A549 (cell line): Measurements from ENCODE around the gene ITGB8. TPM values are rescaled to one million over a fixed set of nuclear protein-coding genes. Genes with fewer than 3 reads are reported as not detected.

ENCODE experiments used
- ATAC-seq, 2 experiments: fragments of 200-7000 bp in 1 of 2; fragments of >200 bp in 1 of 2; cut with Nextera tagmentation in 1 of 2; cut with Tn5 transposase in 1 of 2; 3 replicates each; pipeline versions ENCODE4 v1.8.0 to v1.9.1; 2018 to 2020; ENCODE audit warnings: mild to moderate bottlenecking in 1 of 2, moderate library complexity in 1 of 2
- CTCF ChIA-PET: fragments of 300-600 bp; sonication (Branson Sonifier 250); formaldehyde crosslinking; extraction: SDS; loops from one replicate; lab custom pipeline; 2021; ENCODE audit warnings: antibody characterized with exemption, inconsistent platforms; lab: Yijun Ruan, JAX
- POLR2A ChIA-PET: fragments of 350-600 bp; formaldehyde crosslinking; extraction: SDS; loops from one replicate; lab custom pipeline; 2021; ENCODE audit warnings: antibody characterized with exemption, inconsistent platforms; lab: Yijun Ruan, JAX
- DNase-seq, 2 experiments: peaks; one replicate each; pipeline versions ENCODE4 v3.0.0 to v3.0.0-alpha.2; 2011 to 2016; ENCODE audit warnings: low read depth in 1 of 2, low spot score in 1 of 2
- FAIRE-seq: peaks from 2 replicates; lab custom pipeline; 2011; peaks lifted over from hg19 to GRCh38; lab: Jason Lieb, UNC
- H3K27ac ChIP-seq, 2 experiments: fragments of >200 bp; sonication (Bioruptor Twin); formaldehyde crosslinking; 3 replicates each; pipeline ENCODE4 v1.5.1; 2016 to 2017
- H3K4me1 ChIP-seq: fragments of >200 bp; sonication (Bioruptor Twin); formaldehyde crosslinking; 3 replicates; pipeline ENCODE4 v1.6.1; 2016
- H3K4me2 ChIP-seq: fragments of >200 bp; sonication (Bioruptor Twin); formaldehyde crosslinking; 3 replicates; pipeline ENCODE4 v1.6.1; 2016
- H3K4me3 ChIP-seq: fragments of >200 bp; sonication (Bioruptor Twin); formaldehyde crosslinking; 3 replicates; pipeline ENCODE4 v1.5.1; 2016
- H3K9me3 ChIP-seq: fragments of >200 bp; sonication (Bioruptor Twin); formaldehyde crosslinking; 3 replicates; pipeline ENCODE4 v1.6.1; 2016
- CBX8 ChIP-seq: fragments of 200-600 bp; sonication (generic); IDR thresholded peaks from 2 replicates; pipeline ENCODE4 v1.6.1; 2016
- CEBPB ChIP-seq, 2 experiments: fragments of >200 bp in 1 of 2; sonication (Bioruptor Twin) in 1 of 2; formaldehyde crosslinking in 1 of 2; IDR thresholded peaks; 2 replicates each; pipeline ENCODE4 v1.6.1; 2012 to 2016
- CHD2 ChIP-seq: fragments of 150-350 bp; IDR thresholded peaks from 2 replicates; pipeline ENCODE4 v1.6.1; 2014; ENCODE audit warnings: low read length; ENCODE audit not compliant: partially characterized antibody
- CHD4 ChIP-seq: fragments of 200-600 bp; sonication (generic); IDR thresholded peaks from 2 replicates; pipeline ENCODE4 v1.6.1; 2016; ENCODE audit warnings: antibody characterized with exemption, mild to moderate bottlenecking, borderline replicate concordance
- ESRRA ChIP-seq: fragments of 150-350 bp; IDR thresholded peaks from 2 replicates; pipeline ENCODE4 v1.6.1; 2014; ENCODE audit warnings: mild to moderate bottlenecking, low read length, borderline replicate concordance
- GATA3 ChIP-seq: IDR thresholded peaks from 2 replicates; pipeline ENCODE4 v1.6.1; 2012; ENCODE audit warnings: borderline replicate concordance
- HDAC2 ChIP-seq: fragments of 200-600 bp; sonication (generic); IDR thresholded peaks from 2 replicates; pipeline ENCODE4 v1.6.1; 2016
- HOXB13 ChIP-seq: fragments of 250-450 bp; sonication (Bioruptor Pico); IDR thresholded peaks from 2 replicates; pipeline ENCODE4 v1.5.0; 2020; ENCODE audit warnings: low read depth, mild to moderate bottlenecking, moderate library complexity
- MAFK ChIP-seq: fragments of 450-650 bp; IDR thresholded peaks from 2 replicates; pipeline ENCODE4 v1.6.1; 2014; ENCODE audit not compliant: partially characterized antibody
- MYC ChIP-seq: IDR thresholded peaks from 2 replicates; pipeline ENCODE4 v1.6.1; 2012; ENCODE audit warnings: mild to moderate bottlenecking, inconsistent platforms, low read length, improper control_type of control experiment, borderline replicate concordance
- NFE2L2 ChIP-seq: fragments of 150-350 bp; conservative IDR thresholded peaks from 2 replicates; pipeline ENCODE4 v1.6.1; 2014; ENCODE audit warnings: low read length
- NPAS2 ChIP-seq: fragments of 250-450 bp; sonication (Bioruptor Pico); IDR thresholded peaks from 2 replicates; pipeline ENCODE4 v1.8.0; 2022; ENCODE audit warnings: mild to moderate bottlenecking, moderate library complexity, borderline replicate concordance
- NR3C1 ChIP-seq: fragments of >200 bp; sonication (Bioruptor Twin); formaldehyde crosslinking; IDR thresholded peaks from 3 replicates; pipeline ENCODE4 v1.6.1; 2017
- PBX3 ChIP-seq: IDR thresholded peaks from 2 replicates; pipeline ENCODE4 v1.6.1; 2012
- RAD21 ChIP-seq, 2 experiments: fragments of >200 bp in 1 of 2; sonication (Bioruptor Twin) in 1 of 2; formaldehyde crosslinking in 1 of 2; IDR thresholded peaks in 1 of 2; conservative IDR thresholded peaks in 1 of 2; 2 replicates in 1 of 2; 3 replicates in 1 of 2; pipeline ENCODE4 v1.6.1; 2012 to 2018; ENCODE audit warnings: inconsistent platforms in 1 of 2
- SREBF2 ChIP-seq: fragments of 450-650 bp; IDR thresholded peaks from 2 replicates; pipeline ENCODE4 v1.6.1; 2014; ENCODE audit warnings: mild to moderate bottlenecking, moderate library complexity
- ZSCAN20 ChIP-seq: fragments of 250-450 bp; sonication (Bioruptor Pico); IDR thresholded peaks from 2 replicates; pipeline ENCODE4 v1.8.0; 2022; ENCODE audit warnings: mild to moderate bottlenecking, moderate library complexity
- WGBS: methylation state at CpG from one replicate; pipeline ENCODE4 v1.1.6; 2017; ENCODE audit errors: missing lambda C conversion rate; 5-methylcytosine and 5-hydroxymethylcytosine counted together
- polyA plus RNA-seq, 4 experiments: library from polyadenylated mRNA; depleted of rRNA in 3 of 4; stranded (reverse); fragments of >200 nt; fragmentation: RNase III in 1 of 4; extraction: RNeasy Plus Mini Kit Qiagen cat#74134 plus additional on column Dnase treatment in 1 of 4; gene quantifications; 2 replicates in 3 of 4; 3 replicates in 1 of 4; pipeline ENCODE4 v1.2.3, GENCODE V29; 2011 to 2017
- TF ChIP-seq, protein P1 (sequence below): fragments of >200 bp; sonication (Bioruptor Twin); formaldehyde crosslinking; IDR thresholded peaks from 2 replicates; pipeline ENCODE4 v1.6.1; 2016
- TF ChIP-seq, protein P2 (sequence below): fragments of 150-350 bp; IDR thresholded peaks from 2 replicates; pipeline ENCODE4 v1.6.1; 2014; ENCODE audit warnings: low read depth, mild to moderate bottlenecking, low read length

The ITGB8 gene
- polyA plus RNA-seq, 2 of the 4 experiments (the other 2 are of a cell fraction) = 0.39 to 0.67 TPM

DNA sequence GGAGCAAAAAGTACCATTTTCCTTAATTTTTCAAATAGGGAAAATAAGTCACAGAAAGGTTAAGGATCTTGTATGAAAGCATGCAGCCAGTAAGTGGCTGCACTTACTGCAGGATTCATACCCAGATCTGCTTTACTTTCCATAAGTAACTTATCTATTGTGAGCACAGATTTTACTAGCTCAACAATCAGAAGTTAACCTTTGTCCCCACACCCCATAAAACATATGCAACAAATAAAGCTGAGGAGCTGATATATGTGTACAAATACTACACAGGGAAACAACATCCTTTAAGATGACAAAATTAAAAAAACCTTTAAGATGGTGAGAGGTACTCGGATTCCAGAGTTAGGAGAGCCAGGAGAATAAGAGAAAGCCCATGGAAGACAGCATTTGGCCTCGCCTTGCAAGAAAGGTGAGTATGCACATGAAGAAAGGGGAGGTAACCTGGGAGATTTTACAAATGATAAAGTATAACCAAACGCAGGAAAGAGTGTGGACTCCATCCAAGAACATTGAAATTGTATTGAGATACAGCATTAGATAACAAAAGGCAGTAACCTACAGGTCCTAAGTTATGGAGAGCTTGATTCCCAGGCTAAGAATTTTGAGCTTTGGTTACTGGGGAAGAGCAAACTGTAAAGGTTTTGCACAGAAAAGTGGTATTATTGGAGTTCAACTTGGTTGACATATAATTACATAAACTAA, 87.1 kb downstream of the ITGB8 start:
- no peak overlapping the region for H3K4me3 ChIP-seq
- no peak for TF ChIP-seq CEBPB (IDR thresholded peaks at IDR 0.05)
- TF ChIP-seq ESRRA = no peak
- TF ChIP-seq PBX3 = no peak
- no peak for TF ChIP-seq HDAC2
- no peak for TF ChIP-seq CHD2
- TF ChIP-seq, all 56 proteins: peak for 0
- DNase-seq (no peak), FAIRE-seq (no peak), ATAC-seq (no peak)
- H3K4me1 ChIP-seq = no peaks in the 10 kb centered on the region
- WGBS = 29% methylated on average over 3 of the region's 3 CpGs
- no peak overlapping the region for H3K4me2 ChIP-seq
- POLR2A ChIA-PET = no interaction called here
- CTCF ChIA-PET = no interaction called here
- H3K9me3 ChIP-seq = no peaks in the 10 kb centered on the region
- no peak overlapping the region for H3K27ac ChIP-seq

DNA sequence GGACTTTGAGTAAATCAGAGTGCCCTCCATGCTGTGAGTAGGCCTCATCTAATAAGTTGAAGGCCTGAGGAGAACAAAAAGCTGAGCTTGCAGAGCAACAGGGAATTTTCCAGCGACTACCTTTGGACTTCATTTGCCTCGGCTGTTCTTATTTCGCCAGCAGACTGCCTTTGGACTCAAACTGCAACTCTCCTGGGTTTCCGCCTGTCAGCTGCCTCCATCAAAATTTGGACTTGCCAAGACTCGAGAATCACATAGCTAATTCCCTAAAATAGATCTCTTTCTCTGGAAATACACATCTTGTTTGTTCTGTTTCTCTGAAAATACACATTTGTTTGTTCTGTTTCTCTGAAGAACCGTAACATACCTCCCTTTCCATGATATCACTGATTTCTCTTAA, 93.8 kb downstream of the ITGB8 start:
- DNase-seq (no peak), FAIRE-seq (no peak), ATAC-seq (no peak)
- H3K4me1 ChIP-seq = no peaks in the 10 kb centered on the region
- no peak for TF ChIP-seq ZSCAN20 (CRISPR knock-in tag)
- ChIA-PET CTCF (no interaction called here), POLR2A (no interaction called here)
- H3K4me3 ChIP-seq = no peak overlapping the region
- H3K27ac ChIP-seq = no peak overlapping the region
- no peaks in the 10 kb centered on the region for H3K9me3 ChIP-seq
- WGBS = 67% methylated on average over 6 of the region's 6 CpGs
- H3K4me2 ChIP-seq = no peak overlapping the region

- H3K9me3 ChIP-seq = no peaks in the 10 kb centered on the region
- no peak overlapping the region for H3K4me2 ChIP-seq
- no peak for TF ChIP-seq MYC
- TF ChIP-seq, protein P1, sequence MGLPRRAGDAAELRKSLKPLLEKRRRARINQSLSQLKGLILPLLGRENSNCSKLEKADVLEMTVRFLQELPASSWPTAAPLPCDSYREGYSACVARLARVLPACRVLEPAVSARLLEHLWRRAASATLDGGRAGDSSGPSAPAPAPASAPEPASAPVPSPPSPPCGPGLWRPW = no peak
- no peak for TF ChIP-seq HOXB13 (CRISPR knock-in tag)
- TF ChIP-seq SREBF2 = no peak
- TF ChIP-seq, protein P2, sequence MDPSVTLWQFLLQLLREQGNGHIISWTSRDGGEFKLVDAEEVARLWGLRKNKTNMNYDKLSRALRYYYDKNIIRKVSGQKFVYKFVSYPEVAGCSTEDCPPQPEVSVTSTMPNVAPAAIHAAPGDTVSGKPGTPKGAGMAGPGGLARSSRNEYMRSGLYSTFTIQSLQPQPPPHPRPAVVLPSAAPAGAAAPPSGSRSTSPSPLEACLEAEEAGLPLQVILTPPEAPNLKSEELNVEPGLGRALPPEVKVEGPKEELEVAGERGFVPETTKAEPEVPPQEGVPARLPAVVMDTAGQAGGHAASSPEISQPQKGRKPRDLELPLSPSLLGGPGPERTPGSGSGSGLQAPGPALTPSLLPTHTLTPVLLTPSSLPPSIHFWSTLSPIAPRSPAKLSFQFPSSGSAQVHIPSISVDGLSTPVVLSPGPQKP = no peak
- no peak for TF ChIP-seq PBX3
- no peak for TF ChIP-seq MAFK
- TF ChIP-seq NR3C1 = no peak
- TF ChIP-seq CBX8 = no peak
- no peak for TF ChIP-seq NPAS2
- TF ChIP-seq, all 56 proteins: peak for 0
- ATAC-seq (no peak), DNase-seq (no peak), FAIRE-seq (no peak)
- Histone ChIP-seq H3K4me3 (no peak overlapping the region), H3K4me1 (no peaks in the 10 kb centered on the region), H3K27ac (no peak overlapping the region)
- ChIA-PET CTCF (interaction anchor here (0.8 kb wide), 1 partner anchor 12 kb away, joined by 3 read pairs; no protein-coding TSS in a partner anchor), POLR2A (no interaction called here)
- 37% methylated on average over 3 of the region's 3 CpGs for WGBS
Observed at GRCh38 chr7:20430664-20431063, 100.0 kb downstream of the ITGB8 start.

DNA sequence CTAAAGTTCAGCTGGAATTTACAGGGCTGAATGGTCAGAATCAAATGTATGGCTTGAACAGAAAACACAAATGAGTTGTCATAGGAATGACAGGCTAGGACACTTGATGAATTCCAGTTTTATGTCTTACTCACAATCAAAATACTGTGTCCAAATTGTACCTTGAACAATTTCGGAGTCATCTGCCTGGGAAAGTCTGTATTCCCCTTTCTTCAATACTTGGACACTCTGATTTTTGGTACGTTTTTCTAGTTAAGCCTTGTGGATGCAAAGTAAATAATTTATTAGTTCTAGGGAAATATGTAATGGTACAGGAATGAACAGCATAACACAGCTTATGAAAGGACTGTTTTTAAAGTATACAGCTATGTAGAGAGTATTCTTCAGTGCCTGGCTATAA, 100.4 kb downstream of the ITGB8 start:
- POLR2A ChIA-PET = no interaction called here
- H3K27ac ChIP-seq = no peak overlapping the region
- DNase-seq = no peak
- ATAC-seq = no peak
- CTCF ChIA-PET = no interaction called here
- H3K4me3 ChIP-seq = no peak overlapping the region
- FAIRE-seq = no peak
- WGBS = 14% methylated on average over 2 of the region's 2 CpGs
- H3K4me2 ChIP-seq = no peak overlapping the region
- H3K4me1 ChIP-seq = no peaks in the 10 kb centered on the region
- no peak for TF ChIP-seq GATA3
- TF ChIP-seq RAD21 (conservative IDR thresholded peaks at IDR 0.05 in 1 of 2, IDR thresholded peaks at IDR 0.05 in 1 of 2) = no peak
- no peak for TF ChIP-seq CEBPB (IDR thresholded peaks at IDR 0.05)
- no peak for TF ChIP-seq NPAS2
- no peak for TF ChIP-seq NFE2L2
- no peak for TF ChIP-seq CHD4
- no peak for TF ChIP-seq CBX8
- TF ChIP-seq, all 56 proteins: peak for 0
- no peaks in the 10 kb centered on the region for H3K9me3 ChIP-seq
